Ovary (tissue), 9 donors: ENCODE measurements around the gene NANS. TPM values are rescaled to one million over a fixed set of nuclear protein-coding genes. Genes with fewer than 3 reads are reported as not detected.

Source experiments
- DNase-seq, 5 donors: peaks; one replicate each; pipeline ENCODE4 v3.0.0-alpha.2; 2019 to 2020
- H3K27ac ChIP-seq, 2 donors: fragments of 200-600 bp; one replicate each; pipeline versions ENCODE4 v1.5.1 to v1.8.0; 2019 to 2022
- H3K27me3 ChIP-seq: fragments of 200-600 bp; one replicate; pipeline ENCODE4 v1.8.0; 2022
- H3K36me3 ChIP-seq: fragments of 200-600 bp; sonication (generic); one replicate; pipeline ENCODE4 v1.5.1; 2019
- H3K4me1 ChIP-seq: one replicate; pipeline ENCODE4 v1.8.1; 2013; ENCODE audit warnings: mild to moderate bottlenecking, moderate library complexity; ENCODE audit not compliant: insufficient read depth
- H3K4me3 ChIP-seq: fragments of 200-600 bp; sonication (generic); one replicate; pipeline ENCODE4 v1.5.1; 2017
- H3K9me3 ChIP-seq, 2 donors: fragments of 200-600 bp in 1 of 2; sonication (generic) in 1 of 2; one replicate each; pipeline versions ENCODE4 v1.5.1 to v1.8.1; 2013 to 2019; ENCODE audit warnings: mild to moderate bottlenecking in 1 of 2, moderate library complexity in 1 of 2
- CTCF ChIP-seq, 3 donors: fragments of 450-650 bp in 2 of 3; fragments of 200-600 bp in 1 of 3; IDR thresholded peaks; one replicate each; pipeline versions ENCODE4 v1.5.1 to v1.8.0; 2016 to 2022; ENCODE audit warnings: antibody characterized with exemption in 3 of 3, mild to moderate bottlenecking in 1 of 3
- EP300 ChIP-seq: sonication (generic); formaldehyde crosslinking; IDR thresholded peaks from one replicate; pipeline ENCODE4 v1.6.1; 2017; ENCODE audit warnings: antibody characterized with exemption
- POLR2A ChIP-seq: fragments of 450-650 bp; IDR thresholded peaks from one replicate; pipeline ENCODE4 v1.6.1; 2017; ENCODE audit warnings: antibody characterized with exemption, mild to moderate bottlenecking, moderate library complexity
- WGBS, 3 donors: extraction: QIAGEN DNeasy Blood & Tissue Kit in 1 of 3; methylation state at CpG; one replicate each; pipeline versions ENCODE4 v1.1.5 to v1.1.7; 2013 to 2017; 5-methylcytosine and 5-hydroxymethylcytosine counted together
- intact Hi-C, 4 donors: fragments of 100-400 bp; cut with DNase I; formaldehyde crosslinking; loops; one replicate each; pipeline versions ENCODE4 v1.11.0 to v1.15.1; 2022 to 2023
- polyA plus RNA-seq, 2 donors: library from polyadenylated mRNA; stranded (reverse); fragments of 200-250 nt in 1 of 2; fragments of 350-450 nt in 1 of 2; fragmentation: Illumina TruSeq in 1 of 2; extraction: RNeasy Lipid Tissue Mini Kit (QIAGEN cat#74804) in 1 of 2; gene quantifications; one replicate each; pipeline ENCODE4 v1.2.3, GENCODE V29; 2013 to 2014
- total RNA-seq, 7 donors: library from RNA; depleted of rRNA in 2 of 7; stranded (reverse); fragments of >200 nt in 2 of 7; fragmentation: NEBNext Ultra II Directional in 3 of 7; extraction: Animal tissue kit (Norgen Biotek cat#: 25700) in 3 of 7; gene quantifications; one replicate each; pipeline versions ENCODE4 v1.1.0 to v1.2.4, GENCODE V29; 2016 to 2023
- donor health status: DM: no; HTN: no; CAD: no; lungs with moderate emphysema.
- donor health status: DM: no; HTN: no; CAD: no.
- donor health status: Bipolar disorder and iron deficiency.
- donor health status: DM: yes; HTN: yes; CAD: no.
- donor health status: DM: no; HTN: no; CAD: no.
- donor health status: DM: yes; HTN: yes; CAD: no.

Gene NANS
- total and polyA plus RNA-seq, 9 donors: 24.1 to 43.8 (median 33.8) TPM

GRCh38 chr9:98022447-98022846 is 34.1 kb upstream of the NANS start:
- H3K27ac ChIP-seq: no peak overlapping the region
- H3K4me1 ChIP-seq: peaks cover 1% of the 10 kb centered on the region
- intact Hi-C loops: no loop called here
- no peaks in the 10 kb centered on the region for H3K27me3 ChIP-seq
- H3K9me3 ChIP-seq: no peaks in the 10 kb centered on the region
- 73 to 82% (median 81%) methylated on average over 8 of the region's 8 CpGs for WGBS, 3 donors
- no peak for DNase-seq
- no peak overlapping the region for H3K4me3 ChIP-seq
- TF ChIP-seq CTCF (IDR thresholded peaks at IDR 0.05) (no peak), POLR2A (no peak), EP300 (no peak)
- H3K36me3 ChIP-seq: no peaks in the 10 kb centered on the region

- TF ChIP-seq POLR2A (no peak), CTCF (IDR thresholded peaks at IDR 0.05) (no peak), EP300 (no peak)
- Histone ChIP-seq H3K27me3 (no peaks in the 10 kb centered on the region), H3K27ac (no peak overlapping the region), H3K4me3 (no peak overlapping the region), H3K9me3 (no peaks in the 10 kb centered on the region), H3K4me1 (peaks cover 1% of the 10 kb centered on the region), H3K36me3 (no peaks in the 10 kb centered on the region)
- no peak for DNase-seq
- intact Hi-C loops: no loop called here
- 90 to 97% (median 96%) methylated on average over 1 of the region's 1 CpG for WGBS, 3 donors
These were observed 31.8 kb upstream of the NANS start for GRCh38 chr9:98024702-98025101.

GRCh38 chr9:98031169-98031568 is 25.4 kb upstream of the NANS start:
- intact Hi-C loops: loop anchor here in 2 of 4 donors (10.0 kb wide), 2 partner anchors 56 to 106 kb away; partner anchors contain the start of gene TRMO (in 1 of the 2)
- DNase-seq: no peak
- Histone ChIP-seq H3K9me3 (no peaks in the 10 kb centered on the region), H3K4me3 (no peak overlapping the region), H3K36me3 (no peaks in the 10 kb centered on the region), H3K27me3 (no peaks in the 10 kb centered on the region), H3K27ac (no peak overlapping the region), H3K4me1 (no peaks in the 10 kb centered on the region)
- TF ChIP-seq POLR2A (no peak), CTCF (IDR thresholded peaks at IDR 0.05) (no peak), EP300 (no peak)

- H3K27me3 ChIP-seq: no peaks in the 10 kb centered on the region
- no peaks in the 10 kb centered on the region for H3K36me3 ChIP-seq
- no peaks in the 10 kb centered on the region for H3K9me3 ChIP-seq
- no peak overlapping the region for H3K27ac ChIP-seq
- no peak overlapping the region for H3K4me3 ChIP-seq
- intact Hi-C loops: loop anchor here in 2 of 4 donors (10.0 kb wide), 2 partner anchors 57 to 107 kb away; partner anchors contain the start of gene TRMO (in 1 of the 2)
- DNase-seq: no peak
- WGBS, 3 donors: 76 to 87% (median 76%) methylated on average over 1 of the region's 1 CpG
- TF ChIP-seq POLR2A (no peak), CTCF (IDR thresholded peaks at IDR 0.05) (no peak), EP300 (no peak)
- H3K4me1 ChIP-seq: no peaks in the 10 kb centered on the region
These were observed 24.6 kb upstream of the NANS start for GRCh38 chr9:98031935-98032334.
